NCI-H69 (cell line): ENCODE data around the gene PDE9A.

Experiments used
- DNase-seq: peaks from one replicate; lab custom pipeline; 2025; lab: John Stamatoyannopoulos, UW

PDE9A gene

DNA sequence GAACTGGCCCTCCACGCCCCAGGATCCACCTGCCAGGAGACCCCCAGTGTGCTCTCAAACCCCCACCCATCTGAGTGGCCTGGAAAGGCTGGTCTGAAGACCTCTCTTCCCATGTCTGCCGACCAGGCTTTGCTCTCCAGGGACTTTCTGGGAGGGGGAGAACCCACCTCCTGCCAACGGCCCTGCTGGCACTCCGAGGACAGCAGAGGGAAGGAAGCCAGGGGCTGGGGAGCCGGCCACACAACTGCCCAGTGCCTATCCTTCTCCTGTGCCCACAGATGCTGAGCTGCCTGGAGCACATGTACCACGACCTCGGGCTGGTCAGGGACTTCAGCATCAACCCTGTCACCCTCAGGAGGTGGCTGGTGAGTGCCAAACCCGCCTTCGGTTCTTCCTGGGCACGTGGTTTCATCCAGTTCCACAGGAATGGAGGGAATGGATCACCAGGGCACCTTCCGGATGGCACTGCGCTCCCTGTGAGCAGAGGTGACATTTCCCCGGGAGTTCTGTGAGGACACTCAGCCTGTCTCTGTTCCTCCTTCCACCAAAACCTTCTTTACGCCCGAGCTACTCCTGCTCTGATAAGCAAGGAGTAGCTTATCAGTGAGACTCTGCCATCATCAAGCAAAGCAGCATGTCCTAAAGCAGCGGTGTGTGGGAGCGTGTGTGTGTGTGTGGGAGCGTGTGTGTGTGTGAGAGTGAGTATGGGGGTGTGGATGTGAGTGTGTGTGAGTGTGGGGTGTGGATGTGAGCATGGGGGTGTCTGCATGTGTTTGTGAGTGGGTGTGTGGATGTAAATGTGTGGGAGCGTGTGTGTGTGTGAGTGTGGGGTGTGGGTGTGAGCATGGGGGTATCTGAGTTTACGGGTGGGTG lies 105.5 kb downstream of the PDE9A start:
- DNase-seq = no peak

DNA sequence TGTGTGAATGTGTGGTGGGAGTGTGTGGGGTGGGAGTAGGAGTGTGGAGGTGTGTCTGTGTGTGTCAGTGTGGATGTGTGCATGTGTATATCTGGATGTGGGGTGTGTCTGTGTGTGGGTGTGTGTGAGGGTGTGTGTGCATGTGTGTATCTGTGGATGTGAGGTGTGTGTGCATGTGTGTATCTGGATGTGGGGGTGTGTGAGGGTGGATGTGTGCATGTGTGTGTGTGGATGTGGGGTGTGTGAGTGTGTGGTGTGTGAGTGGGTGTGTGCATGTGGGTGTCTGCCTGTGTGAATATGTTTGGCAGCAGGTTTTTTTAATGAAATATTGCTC lies 106.1 kb downstream of the PDE9A start:
- no peak for DNase-seq

DNA sequence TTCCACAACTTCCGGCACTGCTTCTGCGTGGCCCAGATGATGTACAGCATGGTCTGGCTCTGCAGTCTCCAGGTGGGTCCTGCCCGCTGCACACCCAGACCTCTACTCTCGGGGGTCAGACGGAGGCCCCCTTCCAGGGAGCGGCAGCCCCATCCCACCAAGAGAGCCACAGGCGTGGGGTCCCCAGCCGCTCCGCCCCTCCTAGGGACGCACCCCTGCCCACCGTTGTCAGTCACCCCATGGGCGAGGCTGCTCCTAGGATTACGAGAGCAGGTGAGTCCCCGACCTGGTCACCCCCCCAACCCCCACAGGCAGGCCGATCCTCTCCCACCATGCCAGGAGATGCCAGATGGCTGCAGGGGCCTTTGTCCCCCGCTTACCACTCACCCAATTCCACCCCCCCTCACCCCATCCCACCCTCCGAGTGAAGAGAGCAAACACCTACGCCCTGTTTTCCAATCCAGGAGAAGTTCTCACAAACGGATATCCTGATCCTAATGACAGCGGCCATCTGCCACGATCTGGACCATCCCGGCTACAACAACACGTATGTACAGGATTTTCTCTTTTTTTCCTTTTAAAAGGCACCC lies 107.0 kb downstream of the PDE9A start:
- DNase-seq = peak; percentile 60

DNA sequence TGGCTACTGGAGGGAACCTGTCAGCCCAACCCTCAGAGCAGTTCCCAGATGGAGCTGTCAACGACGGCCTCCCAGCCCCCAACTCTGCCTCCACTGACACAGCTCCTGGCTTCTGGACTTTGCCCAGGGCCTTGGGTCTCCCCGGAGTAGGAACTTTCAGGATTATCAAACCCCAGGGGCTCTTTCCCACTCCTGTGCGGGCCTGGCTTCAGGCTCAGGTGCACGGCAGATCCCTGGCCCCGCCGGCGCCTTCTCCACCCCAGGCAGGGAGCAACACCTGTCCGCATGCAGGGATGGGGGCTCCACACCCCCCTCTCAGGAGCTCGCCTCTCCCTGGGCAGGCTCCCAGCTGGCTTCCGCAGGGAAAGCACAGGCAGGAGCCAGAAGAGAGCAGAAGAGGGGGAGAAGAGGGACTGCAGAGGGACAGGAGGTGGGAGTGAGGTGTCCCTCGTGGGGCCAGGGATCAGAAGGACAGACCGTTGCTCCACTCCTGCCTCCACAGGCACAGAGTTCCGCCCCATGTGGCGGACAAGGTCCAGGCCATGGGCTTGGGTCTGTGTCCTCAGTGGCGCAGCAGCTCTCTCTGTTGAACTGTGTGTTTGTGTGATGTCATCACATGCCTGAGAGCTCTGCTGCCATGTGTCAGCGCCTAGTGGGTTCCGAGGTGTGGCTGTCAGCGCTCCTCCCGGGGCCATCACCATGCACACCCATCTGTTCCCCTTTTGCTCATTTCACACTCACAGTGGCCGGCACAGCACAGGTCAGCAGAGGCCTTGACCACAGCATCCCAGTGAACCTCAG lies 107.7 kb downstream of the PDE9A start:
- peak; percentile 68 for DNase-seq

DNA sequence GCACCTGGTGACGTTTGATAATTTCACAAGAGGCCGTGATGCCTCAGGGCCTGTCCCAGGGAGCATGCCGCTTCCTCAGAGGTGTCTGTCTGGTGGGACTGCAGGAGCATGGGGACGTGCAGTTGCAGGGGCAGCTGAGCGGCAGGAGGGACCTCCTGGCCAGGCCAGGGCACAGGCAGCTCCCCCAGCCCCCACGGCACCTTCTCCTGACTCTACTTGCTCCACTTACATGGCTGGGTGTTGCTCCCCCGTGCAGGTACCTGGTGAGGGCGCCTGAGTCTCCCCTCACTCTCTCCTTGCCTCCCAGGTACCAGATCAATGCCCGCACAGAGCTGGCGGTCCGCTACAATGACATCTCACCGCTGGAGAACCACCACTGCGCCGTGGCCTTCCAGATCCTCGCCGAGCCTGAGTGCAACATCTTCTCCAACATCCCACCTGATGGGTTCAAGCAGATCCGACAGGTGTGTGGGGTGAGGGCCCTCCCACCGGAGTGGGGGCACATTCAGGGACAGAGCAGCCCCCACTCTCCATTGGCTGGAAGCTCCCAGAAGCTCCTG lies 108.4 kb downstream of the PDE9A start:
- no peak for DNase-seq

DNA sequence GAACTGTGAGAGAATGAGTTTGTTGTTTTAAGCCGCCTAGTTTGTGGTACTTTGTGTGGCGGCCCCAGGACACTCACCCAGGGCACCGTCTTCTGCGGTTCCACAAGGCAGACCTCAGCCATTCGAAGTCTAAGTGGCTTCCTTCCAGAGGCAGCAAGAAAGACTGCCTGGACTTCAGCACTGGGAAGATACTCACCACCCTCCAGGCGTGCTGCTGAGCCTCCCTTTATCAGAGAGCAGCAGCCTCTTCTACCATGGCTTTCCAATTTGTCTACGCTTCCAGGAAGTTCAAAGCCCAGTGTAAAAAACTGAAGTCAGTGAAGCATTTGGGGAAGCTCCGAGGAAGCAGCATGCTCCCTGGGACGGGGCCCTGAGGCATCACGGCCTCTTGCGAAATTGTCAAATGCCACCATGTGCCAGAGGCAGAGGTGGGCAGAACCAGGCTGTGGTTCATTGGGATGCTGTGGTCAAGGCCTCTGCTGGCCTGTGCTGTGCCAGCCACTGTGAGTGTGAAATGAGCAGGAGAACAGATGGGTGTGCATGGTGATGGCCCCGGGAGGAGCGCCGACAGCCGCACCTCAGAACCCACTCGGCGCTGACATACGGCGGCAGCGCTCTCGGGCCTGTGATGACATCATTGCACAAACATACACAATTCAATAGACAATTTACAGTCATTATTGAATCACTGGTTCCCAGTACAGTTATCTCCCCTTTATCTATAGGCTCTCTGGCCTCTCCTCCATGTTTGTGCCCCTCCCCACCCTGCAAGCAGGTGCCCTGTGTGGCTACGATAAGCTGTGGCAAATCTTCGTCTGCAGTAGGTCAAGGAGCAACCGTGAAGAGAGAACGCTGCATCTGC lies 110.4 kb downstream of the PDE9A start:
- DNase-seq = no peak

DNA sequence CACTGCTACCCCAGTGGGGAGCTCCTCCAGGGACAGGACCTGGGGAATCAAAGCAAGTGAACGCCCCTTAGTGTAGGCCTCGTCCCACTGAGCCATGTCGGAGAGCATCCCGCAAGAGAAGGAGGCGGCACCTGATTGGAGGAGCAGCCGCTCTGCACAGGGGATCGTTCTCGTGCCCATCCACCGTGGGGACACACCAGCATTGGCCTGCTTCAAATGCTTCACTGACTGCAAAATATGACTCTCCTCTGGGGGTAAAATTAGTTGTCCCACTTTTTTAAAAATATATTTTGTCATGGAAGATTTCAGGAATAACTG lies 111.0 kb downstream of the PDE9A start:
- no peak for DNase-seq

DNA sequence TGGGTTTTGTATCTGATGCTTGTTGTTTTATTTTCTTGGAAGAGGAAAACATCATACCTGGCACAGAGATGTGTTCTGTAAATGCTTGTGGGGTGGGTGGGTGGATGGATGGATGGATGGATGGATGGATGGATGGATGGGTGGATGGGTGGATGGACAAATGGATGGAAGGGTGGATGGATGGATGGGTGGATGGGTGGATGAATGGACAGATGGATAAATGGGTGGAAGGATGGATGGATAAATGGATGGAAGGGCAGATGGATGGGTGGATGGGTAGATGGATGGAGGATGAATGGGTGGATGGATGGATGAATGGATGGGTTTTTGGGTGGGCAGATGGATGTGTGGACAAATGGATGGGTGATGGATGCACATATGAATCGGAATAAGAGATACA lies 111.5 kb downstream of the PDE9A start:
- no peak for DNase-seq

DNA sequence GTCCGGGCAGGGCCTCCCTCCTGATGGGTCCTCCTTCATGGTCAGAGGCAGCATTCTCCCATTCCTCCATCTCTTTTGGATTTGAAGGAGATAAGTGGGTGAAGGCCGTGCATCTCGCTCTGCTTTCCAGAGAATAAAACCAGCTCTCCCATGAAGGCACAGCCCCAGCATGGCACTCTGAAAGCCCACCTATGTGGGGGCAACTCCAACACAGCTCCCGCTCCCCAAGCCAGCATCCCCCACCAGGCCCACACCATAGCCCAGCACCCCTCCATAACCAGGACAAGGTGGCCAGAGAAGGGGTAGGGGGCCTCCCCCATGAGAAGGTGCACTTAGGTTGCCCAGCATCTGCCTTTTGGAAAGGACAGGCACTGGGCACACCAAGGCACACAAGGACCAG lies 112.2 kb downstream of the PDE9A start:
- no peak for DNase-seq

DNA sequence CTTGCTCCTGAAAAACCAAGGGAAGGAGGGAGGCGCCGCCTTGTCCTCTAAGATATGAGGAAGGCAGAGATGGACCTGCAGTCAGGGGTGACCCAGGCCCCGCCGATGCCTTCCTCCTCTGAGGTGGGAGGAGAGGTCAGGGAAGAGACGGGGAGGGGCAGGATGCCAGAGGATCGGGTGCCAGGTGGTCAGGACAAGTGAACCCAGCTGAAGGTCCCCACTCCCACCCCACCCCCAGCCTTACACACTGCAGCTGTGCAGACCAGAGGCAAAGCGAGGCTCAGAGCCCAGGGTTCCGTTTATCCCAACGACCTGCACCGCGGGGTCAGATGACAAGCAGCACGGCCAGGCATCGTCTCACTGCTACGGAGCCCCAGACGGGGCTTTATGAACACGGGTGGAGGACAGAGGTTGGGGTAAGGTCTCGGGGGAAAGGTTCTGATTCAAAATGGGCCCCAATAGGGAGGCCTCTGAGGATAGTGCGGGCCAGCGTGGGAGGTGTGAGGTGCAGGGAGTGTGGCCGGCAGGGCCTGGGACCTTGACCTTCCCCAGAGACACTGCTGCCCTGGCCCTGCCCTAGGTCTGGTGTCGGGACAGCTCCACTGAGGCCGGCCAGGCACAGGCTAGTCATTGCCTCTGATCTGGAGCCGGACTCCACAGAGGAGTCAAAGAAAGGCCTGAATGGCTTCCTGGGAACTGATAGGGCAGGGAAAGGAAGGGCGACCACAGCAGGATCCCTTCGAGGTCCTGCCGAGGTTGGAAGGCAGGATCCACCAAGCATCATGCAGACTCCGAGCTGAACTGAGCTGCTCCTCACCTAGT lies 113.5 kb downstream of the PDE9A start:
- DNase-seq = no peak

DNA sequence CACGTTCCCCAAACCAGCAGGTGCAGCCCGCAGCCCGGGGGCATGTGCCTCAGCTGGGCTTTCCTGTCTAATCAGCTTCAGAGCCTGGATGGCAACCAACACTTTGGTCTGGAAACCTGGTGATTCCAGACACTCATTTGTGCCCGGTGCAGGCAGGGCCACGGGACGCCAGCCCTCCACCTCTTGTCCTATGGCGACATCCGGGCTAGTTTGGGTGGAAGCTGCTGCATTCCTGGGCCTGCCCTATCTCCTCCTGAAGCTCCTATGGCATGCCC lies 114.1 kb downstream of the PDE9A start:
- no peak for DNase-seq

DNA sequence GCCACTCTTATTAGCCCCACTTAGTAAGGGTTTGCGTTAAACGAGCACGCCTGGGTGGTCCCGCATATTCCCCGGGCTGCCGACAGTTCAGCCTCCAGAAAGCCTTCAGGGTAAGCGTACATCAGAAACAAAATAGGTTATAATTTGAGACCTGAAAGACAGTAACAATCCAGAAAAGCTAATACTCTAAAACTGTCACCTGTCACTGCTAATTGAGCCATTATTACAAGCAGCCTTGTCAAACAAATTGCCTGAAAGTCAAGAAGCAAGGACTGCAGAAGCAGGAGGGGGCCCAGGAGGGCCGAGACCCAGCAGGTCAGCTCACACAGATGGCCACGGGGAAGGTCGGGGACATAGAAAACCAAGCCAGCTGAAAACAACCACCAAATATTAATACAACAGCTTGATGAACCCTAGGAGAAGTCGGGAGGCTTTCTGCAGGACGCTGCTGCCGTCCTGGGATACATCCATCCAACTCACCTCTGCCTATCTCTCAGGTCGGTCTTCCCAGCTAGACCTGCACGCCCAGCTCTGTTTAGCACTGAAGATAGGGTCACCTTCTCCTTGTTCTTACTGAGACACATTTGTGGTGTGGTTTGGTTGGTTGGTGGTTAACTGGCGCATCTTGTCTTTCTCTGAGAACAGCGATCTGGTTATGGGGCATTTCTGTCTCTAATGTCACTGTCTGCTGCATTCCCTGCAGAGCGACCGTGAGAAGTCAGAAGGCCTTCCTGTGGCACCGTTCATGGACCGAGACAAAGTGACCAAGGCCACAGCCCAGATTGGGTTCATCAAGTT lies 115.1 kb downstream of the PDE9A start:
- peak; percentile 32 for DNase-seq

DNA sequence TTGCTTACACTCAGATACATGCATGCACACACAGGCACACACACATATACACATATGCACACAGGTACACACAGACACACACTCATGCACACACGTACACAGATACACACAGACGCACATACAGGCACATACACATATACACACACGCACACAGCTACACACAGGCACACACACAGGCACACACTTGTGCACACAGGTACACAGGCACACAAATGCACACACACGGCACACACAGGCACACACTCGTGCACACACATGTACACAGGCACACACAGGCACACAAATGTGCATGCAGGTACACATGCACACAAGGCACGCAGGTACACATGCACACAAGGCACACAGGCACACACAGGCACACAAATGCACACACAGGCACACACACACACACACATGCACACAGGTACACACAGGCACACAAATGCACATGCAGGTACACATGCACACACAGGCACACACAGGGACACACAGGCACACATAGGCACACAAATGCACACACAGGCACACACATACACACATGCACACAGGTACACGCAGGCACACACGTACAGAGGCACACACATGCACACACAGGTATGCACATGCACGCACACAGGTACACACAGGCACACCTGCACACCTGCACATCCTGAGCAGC lies 115.9 kb downstream of the PDE9A start:
- DNase-seq = no peak

DNA sequence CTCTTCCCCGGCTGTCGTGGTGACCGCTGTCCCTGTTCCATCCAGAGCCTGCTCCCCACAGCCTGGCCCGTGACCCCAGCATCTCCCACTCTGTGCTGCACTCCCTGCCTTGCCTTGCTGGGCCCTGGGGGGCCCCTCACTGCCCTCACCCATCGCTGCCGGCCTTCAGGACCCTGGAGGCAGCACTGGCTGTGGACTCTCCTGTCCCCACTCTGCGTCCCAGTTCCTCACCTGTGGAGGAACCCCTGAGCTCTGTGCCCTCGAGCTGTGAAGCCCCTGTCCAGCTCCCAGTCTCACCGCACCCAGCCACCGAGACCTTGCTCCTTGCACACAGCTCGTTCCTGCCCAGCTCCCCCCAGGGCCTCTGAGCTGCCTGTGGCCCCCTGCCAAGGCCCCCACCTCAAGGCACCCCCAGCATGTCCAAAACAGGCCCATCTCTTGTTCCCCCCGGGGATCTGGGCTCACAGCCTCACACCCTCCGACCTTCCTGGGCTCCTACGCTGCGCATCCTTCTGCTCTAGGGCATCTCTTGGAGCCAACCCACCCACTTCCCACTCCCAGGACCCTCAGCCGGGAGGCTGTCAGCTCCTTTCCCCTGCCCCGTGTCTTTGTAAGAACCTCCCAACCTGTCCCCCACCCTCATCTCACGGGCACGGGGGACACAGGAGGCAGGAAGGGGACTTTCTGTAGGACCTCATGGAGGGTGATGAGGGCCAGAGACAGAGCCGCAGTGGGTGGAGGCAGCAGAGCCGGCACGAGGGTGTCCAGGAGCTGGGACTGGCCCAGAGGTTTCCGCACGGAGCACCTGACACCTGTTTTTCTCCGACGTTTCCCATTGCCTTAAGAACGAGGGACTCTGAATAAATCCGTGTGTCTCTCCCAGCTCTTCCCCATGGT lies 116.6 kb downstream of the PDE9A start:
- no peak for DNase-seq

DNA sequence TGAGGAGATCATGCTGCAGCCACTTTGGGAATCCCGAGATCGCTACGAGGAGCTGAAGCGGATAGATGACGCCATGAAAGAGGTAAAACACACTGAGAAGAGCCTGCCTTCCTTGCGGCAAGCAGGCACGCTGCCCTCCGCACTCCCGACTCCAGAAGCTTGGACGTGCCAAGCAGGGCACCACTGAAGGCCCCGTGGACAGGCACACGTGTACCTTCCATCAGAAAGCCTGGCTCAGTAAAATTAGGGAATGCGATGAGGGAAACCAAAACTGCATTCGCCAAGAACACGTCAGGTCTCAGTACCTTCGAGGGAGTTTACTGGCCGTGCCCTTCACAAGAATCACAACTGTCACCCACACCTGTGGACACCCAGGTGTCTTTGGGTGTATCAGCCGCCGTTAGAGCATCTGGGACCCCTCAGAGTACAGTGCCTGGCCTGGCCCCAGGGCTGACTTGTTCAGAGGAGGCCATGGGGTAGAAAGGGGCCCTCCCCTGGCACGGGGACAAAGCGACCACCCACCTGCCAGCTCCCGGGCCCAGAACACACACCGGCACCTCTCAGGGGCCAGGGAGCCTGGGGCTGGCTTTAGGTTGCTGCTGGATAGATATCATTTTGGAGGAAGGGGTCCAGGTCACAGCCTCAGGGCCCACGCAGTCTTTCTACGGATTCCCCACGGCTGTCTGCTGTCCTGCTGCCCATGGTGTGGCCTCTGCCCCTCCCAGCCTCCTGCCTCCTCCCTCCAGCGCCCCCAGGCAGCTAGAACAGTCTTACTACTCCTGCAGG lies 117.5 kb downstream of the PDE9A start:
- no peak for DNase-seq

DNA sequence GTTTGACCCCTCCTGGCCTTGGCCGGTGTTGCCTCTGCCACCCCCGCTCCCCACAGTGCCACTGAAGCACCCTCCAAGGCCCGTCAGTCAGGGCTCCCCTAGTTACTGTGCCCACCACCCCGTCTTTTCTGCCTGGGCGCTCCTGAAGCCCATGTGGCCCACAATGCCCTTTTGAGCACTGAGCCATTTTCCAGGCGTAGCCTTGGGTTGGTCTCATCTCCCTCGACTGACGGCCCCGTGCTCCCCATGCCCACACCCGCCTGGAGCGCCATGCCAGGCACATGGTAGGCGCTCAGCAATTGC lies 118.0 kb downstream of the PDE9A start:
- no peak for DNase-seq

DNA sequence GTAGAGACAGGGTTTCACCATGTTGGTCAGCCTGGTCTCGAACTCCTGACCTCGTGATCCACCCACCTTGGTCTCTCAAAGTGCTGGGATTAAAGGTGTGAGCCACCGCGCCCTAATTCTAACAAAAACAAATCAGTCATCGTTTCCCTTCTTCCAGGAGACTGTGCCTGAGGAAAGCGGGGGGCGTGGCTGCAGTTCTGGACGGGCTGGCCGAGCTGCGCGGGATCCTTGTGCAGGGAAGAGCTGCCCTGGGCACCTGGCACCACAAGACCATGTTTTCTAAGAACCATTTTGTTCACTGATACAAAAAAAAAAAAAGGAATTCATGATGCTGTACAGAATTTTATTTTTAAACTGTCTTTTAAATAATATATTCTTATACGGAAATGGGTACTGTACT lies 121.7 kb downstream of the PDE9A start:
- DNase-seq = no peak

DNA sequence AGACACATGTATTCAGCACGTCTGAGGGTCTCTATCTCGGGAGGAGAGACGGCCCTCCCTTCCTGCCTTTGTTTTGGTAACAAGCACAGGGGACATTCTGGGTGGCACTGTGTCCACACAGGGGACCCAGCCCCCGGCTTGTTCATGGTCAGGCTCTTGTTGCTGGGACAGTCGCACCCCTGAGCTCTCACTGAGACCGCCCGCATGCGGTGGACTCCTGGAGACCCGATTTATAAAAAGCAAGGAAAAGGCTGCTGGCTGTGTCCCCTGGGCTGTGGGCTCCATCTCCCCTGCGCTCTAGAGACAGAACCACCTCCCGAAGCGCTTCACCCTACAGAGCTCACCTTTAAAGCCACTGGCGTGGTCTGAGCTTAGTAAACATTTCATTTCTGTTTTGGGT lies 122.5 kb downstream of the PDE9A start:
- DNase-seq = no peak
